KMS-11 (cell line): ENCODE measurements around the gene HES7.

Experiments used
- H2AFZ ChIP-seq: fragments of 200-600 bp; sonication (generic); 2 replicates; pipeline ENCODE4 v1.6.1; 2016; ENCODE audit warnings: antibody characterized with exemption, mixed run types, low read depth
- H3K27ac ChIP-seq: fragments of 200-600 bp; sonication (generic); 2 replicates; pipeline ENCODE4 v1.6.1; 2016; ENCODE audit warnings: mild to moderate bottlenecking, mixed run types
- H3K27me3 ChIP-seq: fragments of 200-600 bp; sonication (generic); 2 replicates; pipeline ENCODE4 v1.6.1; 2017; ENCODE audit warnings: mild to moderate bottlenecking, low read depth, mixed run types, moderate library complexity; ENCODE audit not compliant: insufficient read depth
- H3K36me3 ChIP-seq: fragments of 200-600 bp; sonication (generic); 2 replicates; pipeline ENCODE4 v1.6.1; 2017; ENCODE audit warnings: mild to moderate bottlenecking, mixed run types; ENCODE audit not compliant: insufficient read depth
- H3K4me1 ChIP-seq: fragments of 200-600 bp; sonication (generic); 2 replicates; pipeline ENCODE4 v1.6.1; 2016; ENCODE audit warnings: mild to moderate bottlenecking, low read depth, mixed run types; ENCODE audit not compliant: poor library complexity, severe bottlenecking
- H3K4me2 ChIP-seq: fragments of 200-600 bp; sonication (generic); 2 replicates; pipeline ENCODE4 v1.7.0; 2016; ENCODE audit warnings: mild to moderate bottlenecking, mixed run types
- H3K4me3 ChIP-seq: fragments of 200-600 bp; sonication (generic); IDR thresholded peaks from 2 replicates; pipeline ENCODE4 v1.6.1; 2017; ENCODE audit warnings: low read depth, low read length, mixed read lengths; ENCODE audit not compliant: insufficient read depth
- H3K79me2 ChIP-seq: fragments of 200-600 bp; sonication (generic); 2 replicates; pipeline ENCODE4 v1.6.1; 2016; ENCODE audit warnings: low read depth, mixed run types; ENCODE audit not compliant: insufficient read depth
- H3K9ac ChIP-seq: fragments of 200-600 bp; sonication (generic); 2 replicates; pipeline ENCODE4 v1.6.1; 2016; ENCODE audit warnings: mild to moderate bottlenecking, mixed run types
- H4K20me1 ChIP-seq: fragments of 200-600 bp; sonication (generic); 2 replicates; pipeline ENCODE4 v1.6.1; 2016; ENCODE audit warnings: mild to moderate bottlenecking, mixed run types; ENCODE audit not compliant: insufficient read depth
- CTCF ChIP-seq: fragments of 200-600 bp; sonication (generic); conservative IDR thresholded peaks from 2 replicates; pipeline ENCODE4 v1.6.1; 2017; ENCODE audit warnings: low read depth, mild to moderate bottlenecking, antibody characterized with exemption, low read length, moderate library complexity, mixed read lengths

HES7 gene

DNA sequence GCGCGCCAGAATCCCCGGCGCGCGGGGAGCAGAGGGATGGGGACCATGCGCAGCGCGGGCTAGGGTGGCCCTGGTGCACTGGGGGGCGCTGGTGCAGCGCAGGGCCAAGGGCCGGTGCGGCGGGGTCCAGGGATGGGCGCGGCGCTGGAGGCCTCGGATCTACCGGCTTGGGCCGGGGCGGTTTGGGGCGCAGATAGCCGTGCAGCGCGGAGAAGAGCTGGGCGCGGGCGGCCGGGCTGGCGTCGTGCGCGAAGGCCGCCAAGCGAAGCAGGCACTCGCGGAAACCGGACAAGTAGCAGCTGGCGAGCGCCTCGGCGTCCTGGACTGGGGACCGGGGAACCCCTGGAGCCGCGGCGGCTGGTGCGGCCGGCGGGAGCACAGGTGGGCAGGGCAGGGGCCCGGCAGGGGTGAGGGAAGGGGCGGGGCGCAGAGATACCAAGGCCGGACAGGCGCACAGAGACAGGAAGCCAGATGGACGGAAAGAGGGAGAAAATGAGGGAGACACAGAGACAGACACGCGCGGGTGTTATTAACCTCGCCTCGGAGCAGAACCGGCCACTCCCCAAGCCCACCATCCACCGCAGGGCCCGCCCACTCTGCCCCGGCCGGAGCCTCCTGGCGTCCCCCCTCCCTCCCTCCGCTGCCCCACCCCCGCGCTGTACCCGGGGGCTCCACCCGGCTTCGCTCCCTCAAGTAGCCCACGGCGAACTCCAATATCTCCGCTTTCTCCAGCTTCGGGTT lies 2.1 kb downstream of the HES7 start:
- Histone ChIP-seq H3K9ac (no peak overlapping the region), H3K27ac (no peak overlapping the region), H3K27me3 (no peaks in the 10 kb centered on the region), H4K20me1 (no peaks in the 10 kb centered on the region), H3K79me2 (no peaks in the 10 kb centered on the region), H3K4me3 (no peak overlapping the region), H3K4me1 (no peaks in the 10 kb centered on the region), H3K4me2 (no peak overlapping the region), H3K36me3 (no peaks in the 10 kb centered on the region), H2AFZ (no peak overlapping the region; the same call in 1 of the 2 replicates)
- no peak for TF ChIP-seq CTCF

- H3K27me3 ChIP-seq, result no peaks in the 10 kb centered on the region
- no peak overlapping the region for H3K27ac ChIP-seq
- H3K79me2 ChIP-seq, result no peaks in the 10 kb centered on the region
- TF ChIP-seq CTCF, result no peak
- no peaks in the 10 kb centered on the region for H4K20me1 ChIP-seq
- no peak overlapping the region for H3K4me3 ChIP-seq
- no peaks in the 10 kb centered on the region for H3K4me1 ChIP-seq
- no peak overlapping the region for H2AFZ ChIP-seq
- H3K36me3 ChIP-seq, result no peaks in the 10 kb centered on the region
- no peak overlapping the region for H3K9ac ChIP-seq
- H3K4me2 ChIP-seq, result no peak overlapping the region
Measured at GRCh38 chr17:8121407-8121680, 2.6 kb downstream of the HES7 start.

DNA sequence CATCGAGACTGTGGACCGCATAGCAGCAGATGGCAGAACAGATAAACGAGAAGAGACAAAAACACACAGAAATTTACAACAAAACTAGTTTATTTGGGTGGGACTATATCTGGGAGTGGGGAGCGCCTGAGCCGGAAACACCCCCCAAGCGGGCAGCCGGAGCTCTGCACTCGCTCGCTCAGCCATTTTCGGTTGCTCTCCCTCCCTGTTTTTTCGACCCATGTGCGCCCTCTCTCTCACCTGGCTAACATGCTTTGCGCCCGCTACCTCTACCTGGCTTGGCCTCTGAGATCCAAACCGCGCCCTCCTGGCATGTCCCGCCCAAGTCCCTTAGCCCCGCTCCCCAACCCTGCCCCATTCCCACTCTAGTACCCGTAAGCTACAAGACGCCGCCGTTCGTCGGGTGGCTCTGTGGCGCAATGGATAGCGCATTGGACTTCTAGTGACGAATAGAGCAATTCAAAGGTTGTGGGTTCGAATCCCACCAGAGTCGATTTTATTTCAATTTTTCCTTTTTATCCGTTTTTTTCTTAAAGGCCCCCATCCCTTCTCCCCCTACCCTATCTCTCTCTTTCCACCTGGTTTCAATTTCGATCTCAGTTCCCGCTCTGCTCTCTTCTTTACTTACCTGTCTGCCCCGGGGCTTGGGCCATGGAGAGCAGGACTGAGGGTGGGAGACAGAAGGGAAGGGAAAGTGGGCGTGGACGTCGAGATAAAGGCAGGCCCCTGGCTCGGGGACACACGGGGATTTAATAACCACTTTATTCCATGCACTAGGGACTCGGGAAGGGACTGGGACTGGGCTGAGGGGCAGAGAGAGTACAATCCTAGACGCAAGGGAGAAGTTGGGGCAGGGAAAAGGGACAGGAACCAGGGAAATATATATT lies 3.1 kb downstream of the HES7 start:
- 0 out of 2 replicates have a peak overlapping the region, but pooled peaks have one; percentile 2 for H3K9ac ChIP-seq
- H3K4me1 ChIP-seq, result no peaks in the 10 kb centered on the region
- no peaks in the 10 kb centered on the region for H3K79me2 ChIP-seq
- H2AFZ ChIP-seq, result peak overlapping the region; percentile 30; the same call in 1 of the 2 replicates
- no peaks in the 10 kb centered on the region for H4K20me1 ChIP-seq
- H3K4me2 ChIP-seq, result peak overlapping the region; percentile 42; the same call in 1 of the 2 replicates
- H3K27ac ChIP-seq, result peak overlapping the region; percentile 33; the same call in 1 of the 2 replicates
- no peaks in the 10 kb centered on the region for H3K36me3 ChIP-seq
- no peaks in the 10 kb centered on the region for H3K27me3 ChIP-seq
- TF ChIP-seq CTCF, result no peak
- no peak overlapping the region for H3K4me3 ChIP-seq

GRCh38 chr17:8119581-8120519 lies 4.1 kb downstream of the HES7 start:
- peak overlapping the region; percentile 33; the same call in 1 of the 2 replicates for H3K27ac ChIP-seq
- no peaks in the 10 kb centered on the region for H3K4me1 ChIP-seq
- no peak for TF ChIP-seq CTCF
- no peaks in the 10 kb centered on the region for H3K79me2 ChIP-seq
- H3K36me3 ChIP-seq, result no peaks in the 10 kb centered on the region
- peak overlapping the region; percentile 30; the same call in 1 of the 2 replicates for H2AFZ ChIP-seq
- H3K4me3 ChIP-seq, result no peak overlapping the region
- H3K9ac ChIP-seq, result no peak overlapping the region
- no peaks in the 10 kb centered on the region for H4K20me1 ChIP-seq
- H3K27me3 ChIP-seq, result no peaks in the 10 kb centered on the region; the same call in 1 of the 2 replicates
- peak overlapping the region; percentile 45; the same call in 1 of the 2 replicates for H3K4me2 ChIP-seq
